HEK293 (cell line): ENCODE results near the gene SLC7A10.

ENCODE experiments used
- ZNF114 ChIP-seq: fragments of 450-650 bp; formaldehyde crosslinking; IDR thresholded peaks from 2 replicates; pipeline ENCODE4 v1.5.0; 2017; ENCODE audit warnings: missing biosample characterization, missing genetic modification characterization
- ZNF121 ChIP-seq: fragments of 450-650 bp; formaldehyde crosslinking; IDR thresholded peaks from 2 replicates; pipeline ENCODE4 v1.5.1; 2016; ENCODE audit warnings: missing biosample characterization, missing genetic modification characterization
- ZNF514 ChIP-seq: fragments of 450-650 bp; formaldehyde crosslinking; IDR thresholded peaks from 2 replicates; pipeline ENCODE4 v1.5.1; 2016; ENCODE audit warnings: missing biosample characterization, missing genetic modification characterization
- ZNF660 ChIP-seq: fragments of 450-650 bp; IDR thresholded peaks from 2 replicates; pipeline ENCODE4 v1.5.1; 2018; ENCODE audit warnings: missing biosample characterization, mild to moderate bottlenecking, missing genetic modification characterization
- ZNF837 ChIP-seq: fragments of 450-650 bp; formaldehyde crosslinking; IDR thresholded peaks from 2 replicates; pipeline ENCODE4 v1.5.1; 2016; ENCODE audit warnings: missing biosample characterization, missing genetic modification characterization
- ZSCAN16 ChIP-seq: fragments of 450-650 bp; formaldehyde crosslinking; IDR thresholded peaks from 2 replicates; pipeline ENCODE4 v1.5.1; 2016; ENCODE audit warnings: missing biosample characterization, missing genetic modification characterization
- TF ChIP-seq, protein P1 (sequence below): fragments of 450-650 bp; formaldehyde crosslinking; IDR thresholded peaks from 2 replicates; pipeline ENCODE4 v1.5.1; 2016; ENCODE audit warnings: missing biosample characterization, missing genetic modification characterization
- TF ChIP-seq, protein P2 (sequence below): fragments of 450-650 bp; formaldehyde crosslinking; IDR thresholded peaks from 2 replicates; pipeline ENCODE4 v1.5.1; 2016; ENCODE audit warnings: missing biosample characterization, missing genetic modification characterization
- TF ChIP-seq, protein P3 (sequence below): fragments of 450-650 bp; formaldehyde crosslinking; IDR thresholded peaks from 2 replicates; pipeline ENCODE4 v1.5.1; 2017; ENCODE audit warnings: missing biosample characterization, missing genetic modification characterization

DNA sequence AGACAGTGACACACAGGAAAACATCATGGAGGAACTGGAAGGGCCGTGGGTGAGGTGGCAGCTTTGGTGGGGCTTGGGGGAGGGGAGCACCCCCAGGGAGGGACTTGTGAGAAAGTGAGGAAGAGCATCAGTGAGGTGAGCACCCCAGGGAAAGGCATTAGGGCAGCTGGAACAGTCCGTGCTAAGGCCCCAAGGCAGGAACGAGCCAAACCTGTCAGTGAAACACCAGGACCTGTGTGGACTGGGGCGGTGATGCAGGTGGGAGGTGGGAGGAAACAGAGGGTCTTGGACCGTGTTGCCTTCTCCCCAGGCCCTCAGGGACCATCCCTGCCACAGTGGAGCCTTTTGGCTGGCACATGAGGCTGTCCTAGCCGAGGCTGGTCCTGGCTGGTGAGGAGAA, 17.3 kb upstream of the SLC7A10 start:
- TF ChIP-seq ZNF660 (tag by site-specific recombination): no peak
- TF ChIP-seq ZNF837: no peak
- TF ChIP-seq, protein P1, sequence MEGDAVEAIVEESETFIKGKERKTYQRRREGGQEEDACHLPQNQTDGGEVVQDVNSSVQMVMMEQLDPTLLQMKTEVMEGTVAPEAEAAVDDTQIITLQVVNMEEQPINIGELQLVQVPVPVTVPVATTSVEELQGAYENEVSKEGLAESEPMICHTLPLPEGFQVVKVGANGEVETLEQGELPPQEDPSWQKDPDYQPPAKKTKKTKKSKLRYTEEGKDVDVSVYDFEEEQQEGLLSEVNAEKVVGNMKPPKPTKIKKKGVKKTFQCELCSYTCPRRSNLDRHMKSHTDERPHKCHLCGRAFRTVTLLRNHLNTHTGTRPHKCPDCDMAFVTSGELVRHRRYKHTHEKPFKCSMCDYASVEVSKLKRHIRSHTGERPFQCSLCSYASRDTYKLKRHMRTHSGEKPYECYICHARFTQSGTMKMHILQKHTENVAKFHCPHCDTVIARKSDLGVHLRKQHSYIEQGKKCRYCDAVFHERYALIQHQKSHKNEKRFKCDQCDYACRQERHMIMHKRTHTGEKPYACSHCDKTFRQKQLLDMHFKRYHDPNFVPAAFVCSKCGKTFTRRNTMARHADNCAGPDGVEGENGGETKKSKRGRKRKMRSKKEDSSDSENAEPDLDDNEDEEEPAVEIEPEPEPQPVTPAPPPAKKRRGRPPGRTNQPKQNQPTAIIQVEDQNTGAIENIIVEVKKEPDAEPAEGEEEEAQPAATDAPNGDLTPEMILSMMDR (tag by site-specific recombination): no peak
- TF ChIP-seq, protein P2, sequence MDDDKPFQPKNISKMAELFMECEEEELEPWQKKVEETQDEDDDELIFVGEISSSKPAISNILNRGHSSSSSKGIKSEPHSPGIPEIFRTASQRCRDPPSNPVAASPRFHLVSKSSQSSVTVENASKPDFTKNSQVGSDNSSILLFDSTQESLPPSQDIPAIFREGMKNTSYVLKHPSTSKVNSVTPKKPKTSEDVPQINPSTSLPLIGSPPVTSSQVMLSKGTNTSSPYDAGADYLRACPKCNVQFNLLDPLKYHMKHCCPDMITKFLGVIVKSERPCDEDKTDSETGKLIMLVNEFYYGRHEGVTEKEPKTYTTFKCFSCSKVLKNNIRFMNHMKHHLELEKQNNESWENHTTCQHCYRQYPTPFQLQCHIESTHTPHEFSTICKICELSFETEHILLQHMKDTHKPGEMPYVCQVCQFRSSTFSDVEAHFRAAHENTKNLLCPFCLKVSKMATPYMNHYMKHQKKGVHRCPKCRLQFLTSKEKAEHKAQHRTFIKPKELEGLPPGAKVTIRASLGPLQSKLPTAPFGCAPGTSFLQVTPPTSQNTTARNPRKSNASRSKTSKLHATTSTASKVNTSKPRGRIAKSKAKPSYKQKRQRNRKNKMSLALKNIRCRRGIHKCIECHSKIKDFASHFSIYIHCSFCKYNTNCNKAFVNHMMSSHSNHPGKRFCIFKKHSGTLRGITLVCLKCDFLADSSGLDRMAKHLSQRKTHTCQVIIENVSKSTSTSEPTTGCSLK: no peak
- TF ChIP-seq ZSCAN16 (tag by site-specific recombination): no peak
- TF ChIP-seq, protein P3, sequence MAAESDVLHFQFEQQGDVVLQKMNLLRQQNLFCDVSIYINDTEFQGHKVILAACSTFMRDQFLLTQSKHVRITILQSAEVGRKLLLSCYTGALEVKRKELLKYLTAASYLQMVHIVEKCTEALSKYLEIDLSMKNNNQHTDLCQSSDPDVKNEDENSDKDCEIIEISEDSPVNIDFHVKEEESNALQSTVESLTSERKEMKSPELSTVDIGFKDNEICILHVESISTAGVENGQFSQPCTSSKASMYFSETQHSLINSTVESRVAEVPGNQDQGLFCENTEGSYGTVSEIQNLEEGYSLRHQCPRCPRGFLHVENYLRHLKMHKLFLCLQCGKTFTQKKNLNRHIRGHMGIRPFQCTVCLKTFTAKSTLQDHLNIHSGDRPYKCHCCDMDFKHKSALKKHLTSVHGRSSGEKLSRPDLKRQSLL (tag by site-specific recombination): no peak
- TF ChIP-seq ZNF514 (tag by site-specific recombination): no peak
- TF ChIP-seq ZNF121: no peak
- no peak for TF ChIP-seq ZNF114 (tag by site-specific recombination)
